Right ventricle myocardium inferior (tissue), 1 donor: ENCODE measurements around the gene SCAF11. TPM values are rescaled to one million over a fixed set of nuclear protein-coding genes. Genes with fewer than 3 reads are reported as not detected.

ENCODE experiments used
- ATAC-seq: fragments of 200-7000 bp; cut with Tn5 transposase; one replicate; pipeline ENCODE4 v1.9.1; 2020; ENCODE audit warnings: mild to moderate bottlenecking, moderate library complexity
- DNase-seq: peaks from one replicate; pipeline ENCODE4 v3.0.0; 2021; ENCODE audit errors: missing footprints
- intact Hi-C: fragments of 100-400 bp; cut with DNase I; formaldehyde crosslinking; loops from one replicate; pipeline ENCODE4 v1.11.0; 2022
- total RNA-seq: library from RNA; stranded (reverse); fragmentation: NEBNext Ultra II Directional; extraction: Animal tissue kit (Norgen Biotek cat#: 25700); gene quantifications from one replicate; pipeline ENCODE4 v1.2.1, GENCODE V29; 2021
- donor health status: DM: no; HTN: yes; CAD: no; lungs with severe emphysema.

SCAF11 gene
- total RNA-seq, 1 donor from 2014 or later, result 76.6 TPM

DNA sequence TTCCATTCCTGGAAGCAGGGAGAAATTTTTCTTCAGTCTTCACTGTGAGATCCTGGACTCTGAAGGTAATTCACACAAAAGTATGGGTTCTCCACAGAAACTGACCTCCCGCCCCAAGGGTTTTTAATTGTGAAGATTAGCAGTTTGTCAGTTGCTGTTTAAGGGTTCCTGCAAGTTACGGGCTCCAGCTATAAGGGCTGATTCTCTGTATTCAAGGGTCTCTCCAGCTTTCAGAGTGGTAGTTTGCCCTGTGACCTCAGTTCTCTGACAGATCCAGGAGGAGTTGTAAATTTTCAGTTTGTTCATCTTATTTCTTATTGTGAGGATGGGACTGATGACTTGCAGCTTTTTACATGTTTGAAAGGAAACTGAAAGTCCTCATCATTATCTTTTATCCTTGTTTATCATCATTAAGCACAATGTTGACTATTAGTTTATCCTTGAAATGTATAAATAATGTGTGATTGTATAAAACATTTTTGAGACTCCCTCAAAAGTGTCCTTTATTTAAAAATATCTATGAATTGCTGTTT lies 110.9 kb downstream of the SCAF11 start:
- ATAC-seq, result no peak
- intact Hi-C loops, result no loop called here
- DNase-seq, result no peak

DNA sequence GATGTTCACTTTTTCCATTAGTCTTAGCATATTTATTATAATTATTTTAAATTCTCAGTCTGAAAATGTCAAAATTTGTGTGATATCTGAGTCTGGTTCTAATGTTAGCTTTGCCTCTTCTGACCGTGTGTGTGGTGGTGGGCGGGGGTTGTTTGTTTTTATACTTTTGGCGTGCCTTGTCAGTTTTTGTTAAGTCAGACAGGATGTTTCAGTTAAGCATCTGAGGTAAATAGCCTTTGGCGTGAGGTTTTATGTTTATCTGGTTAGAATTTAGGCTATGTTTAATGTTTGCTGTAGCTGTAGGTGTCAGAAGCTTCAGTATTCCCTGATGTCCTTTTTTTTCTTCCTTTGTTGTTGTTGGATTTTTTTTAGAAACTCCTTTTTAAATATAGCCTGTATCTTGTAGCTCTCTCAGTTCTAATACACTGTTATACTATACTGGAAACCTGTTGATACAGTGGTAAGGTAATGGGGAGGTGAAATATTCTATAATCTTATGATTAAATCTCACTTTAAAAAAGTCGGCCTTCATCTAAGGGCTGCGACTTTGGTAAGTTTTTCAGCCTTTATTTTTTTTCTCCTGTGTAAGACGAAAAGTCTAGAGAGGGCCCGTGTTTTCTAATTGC lies 111.6 kb downstream of the SCAF11 start:
- no peak for ATAC-seq
- intact Hi-C loops, result no loop called here
- DNase-seq, result no peak

DNA sequence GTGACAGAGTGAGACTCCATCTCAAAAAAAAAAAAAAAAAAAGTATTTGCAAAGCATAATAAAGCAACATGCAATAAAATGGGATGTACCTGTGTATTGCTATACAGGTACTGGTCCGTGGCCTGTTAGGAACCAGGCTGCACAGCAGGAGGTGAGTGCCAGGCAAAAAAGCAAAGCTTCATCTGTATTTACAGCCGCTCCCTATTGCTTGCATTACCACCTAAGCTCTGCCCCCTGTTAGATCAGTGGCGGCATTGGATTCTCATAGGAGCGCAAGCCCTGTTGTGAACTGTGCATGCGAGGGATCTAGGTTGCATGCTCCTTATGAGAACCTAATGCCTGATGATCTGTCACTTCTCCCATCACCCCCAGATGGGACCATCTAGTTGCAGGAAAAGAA lies 113.3 kb downstream of the SCAF11 start:
- DNase-seq (no peak), ATAC-seq (no peak)
- intact Hi-C loops, result no loop called here

DNA sequence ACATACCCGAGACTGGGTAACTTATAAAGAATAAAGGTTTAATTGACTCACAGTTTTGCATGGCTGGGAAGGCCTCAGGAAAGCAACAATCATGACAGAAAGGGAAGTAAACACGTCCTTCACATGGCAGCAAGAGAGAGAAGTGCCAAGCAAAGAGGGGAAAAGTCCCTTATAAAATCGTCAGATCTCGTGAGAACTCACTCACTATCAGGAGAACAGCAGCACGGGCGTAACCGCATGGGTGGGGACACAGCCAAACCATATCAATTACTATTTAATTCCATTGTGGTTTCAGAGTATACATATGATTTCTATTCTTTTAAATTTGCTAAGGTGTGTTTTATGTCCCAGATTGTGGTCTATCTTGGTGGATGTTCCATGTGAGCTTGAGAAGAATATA lies 117.9 kb downstream of the SCAF11 start:
- DNase-seq (no peak), ATAC-seq (no peak)
- intact Hi-C loops, result no loop called here
